Right forelimb (tissue), 1 donor: Measurements from ENCODE around the gene USP24.
A peak's percentile ranks its signal among the peaks of the same experiment; 100 is the strongest.
"Not testable (repeated sequence)": the region's sequence is repeated elsewhere in the genome, so short reads cannot be mapped to it uniquely, and the experiment has no call there.

Source experiments
- DNase-seq: peaks from one replicate; pipeline ENCODE4 v3.0.0-alpha.2; 2018

The USP24 gene

DNA sequence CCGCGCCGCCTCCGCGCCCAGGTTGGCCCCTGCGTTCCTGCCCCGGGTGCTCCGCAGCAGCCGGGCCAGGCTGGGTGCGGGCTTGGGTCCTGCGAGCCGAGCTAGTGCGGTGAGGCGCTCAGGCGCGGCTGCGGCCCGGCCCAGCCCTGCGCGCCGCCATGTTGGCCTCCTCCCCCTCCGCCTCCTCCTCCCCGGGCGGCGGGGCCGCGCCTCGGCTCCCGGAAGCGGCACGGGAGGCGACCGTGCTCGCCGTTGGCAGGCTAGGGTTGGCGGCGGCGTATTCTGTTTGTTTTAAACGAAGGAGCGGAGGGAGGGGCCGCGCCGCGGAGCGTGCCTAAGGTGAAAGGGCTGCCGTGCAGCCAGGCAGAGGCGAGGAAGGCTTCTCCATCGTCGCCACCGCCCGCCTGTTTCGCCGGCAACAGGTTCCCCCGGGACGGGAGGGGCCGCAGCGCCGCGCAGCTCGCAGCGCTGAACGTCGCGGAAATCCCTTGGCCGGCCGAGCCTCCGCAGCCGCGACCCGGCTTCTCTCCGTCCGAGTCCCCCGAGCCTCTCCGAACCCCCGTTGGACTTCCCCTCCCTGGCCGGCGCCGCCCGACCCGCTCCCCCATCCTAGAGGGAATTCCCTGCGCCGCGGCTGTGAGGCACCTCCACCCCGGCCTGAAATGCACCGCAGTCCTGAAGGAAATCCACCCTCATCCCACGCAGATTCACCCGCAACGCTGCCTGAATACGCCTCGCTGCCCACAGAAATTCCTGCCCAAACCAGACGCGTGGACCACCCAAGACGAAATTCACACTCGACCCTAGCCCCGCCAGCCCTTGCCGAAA, at the start of gene USP24:
USP24 (minus strand) TSS at position 171 of the 828 bp plus-strand sequence. CDS start 251 bp downstream, outside the sequence.
- peak; percentile 86 for DNase-seq

DNA sequence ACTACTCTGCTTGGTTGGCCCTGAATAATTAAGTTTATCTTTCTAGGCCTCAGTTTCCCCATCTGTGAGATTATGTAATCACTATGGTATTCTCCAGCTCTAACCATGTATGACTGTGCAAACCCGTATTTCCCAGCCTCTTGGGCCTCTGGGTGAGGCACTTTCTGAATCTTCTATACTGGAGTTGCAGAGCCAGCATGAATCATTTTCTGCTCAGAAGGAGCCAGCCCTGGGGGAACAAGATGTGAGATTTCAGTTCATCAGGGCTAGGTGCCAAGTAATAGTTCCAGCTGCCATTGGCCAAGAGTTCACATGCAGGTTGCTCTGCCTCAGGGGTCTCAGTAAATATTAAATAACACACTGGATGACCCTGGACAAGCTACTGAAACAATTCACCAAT, 47.7 kb upstream of the USP24 start:
- no peak for DNase-seq

- no peak for DNase-seq
These were observed 44.9 kb upstream of the USP24 start for GRCh38 chr1:55259911-55260609.

DNA sequence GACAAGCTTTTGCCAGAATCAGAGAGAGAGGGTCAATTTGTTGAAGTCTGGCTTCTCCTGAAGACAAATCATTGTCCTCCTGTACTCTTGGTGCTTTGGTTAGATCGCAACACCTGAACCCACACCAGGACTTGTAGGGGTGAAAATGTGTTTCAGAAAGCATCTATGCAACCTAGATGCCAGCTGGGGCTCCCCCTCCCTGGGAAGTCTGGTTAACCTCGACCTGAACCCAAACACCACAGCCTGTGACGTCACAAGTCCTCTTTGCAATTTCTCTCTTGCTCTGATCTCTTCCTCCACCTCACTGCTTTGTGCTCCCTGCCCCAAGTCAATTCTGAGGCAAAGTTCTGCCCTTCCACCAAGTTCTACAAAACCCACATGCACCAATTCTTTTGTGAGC, 42.8 kb upstream of the USP24 start:
- DNase-seq = no peak

DNA sequence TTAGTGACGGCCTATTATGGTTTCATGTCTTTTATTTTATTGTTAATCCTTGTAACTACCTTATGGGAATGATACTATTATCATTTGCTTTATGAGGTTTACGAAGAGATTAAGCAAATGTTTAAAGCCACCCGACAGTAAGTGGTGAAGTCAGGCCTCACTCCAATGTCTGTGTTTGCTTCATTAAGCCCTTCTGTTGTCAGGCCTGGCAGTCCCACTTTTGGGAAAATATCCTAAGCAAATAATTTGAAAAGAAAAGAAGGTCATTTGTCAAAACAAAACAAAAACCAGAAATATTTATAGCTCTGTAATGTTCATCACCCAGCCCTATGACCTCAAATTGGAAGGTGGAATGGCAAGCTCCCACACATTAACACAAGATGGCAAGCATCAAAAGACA, 40.7 kb upstream of the USP24 start:
- no peak for DNase-seq

- no peak for DNase-seq
These were observed 37.9 kb upstream of the USP24 start for GRCh38 chr1:55252942-55253589.

DNA sequence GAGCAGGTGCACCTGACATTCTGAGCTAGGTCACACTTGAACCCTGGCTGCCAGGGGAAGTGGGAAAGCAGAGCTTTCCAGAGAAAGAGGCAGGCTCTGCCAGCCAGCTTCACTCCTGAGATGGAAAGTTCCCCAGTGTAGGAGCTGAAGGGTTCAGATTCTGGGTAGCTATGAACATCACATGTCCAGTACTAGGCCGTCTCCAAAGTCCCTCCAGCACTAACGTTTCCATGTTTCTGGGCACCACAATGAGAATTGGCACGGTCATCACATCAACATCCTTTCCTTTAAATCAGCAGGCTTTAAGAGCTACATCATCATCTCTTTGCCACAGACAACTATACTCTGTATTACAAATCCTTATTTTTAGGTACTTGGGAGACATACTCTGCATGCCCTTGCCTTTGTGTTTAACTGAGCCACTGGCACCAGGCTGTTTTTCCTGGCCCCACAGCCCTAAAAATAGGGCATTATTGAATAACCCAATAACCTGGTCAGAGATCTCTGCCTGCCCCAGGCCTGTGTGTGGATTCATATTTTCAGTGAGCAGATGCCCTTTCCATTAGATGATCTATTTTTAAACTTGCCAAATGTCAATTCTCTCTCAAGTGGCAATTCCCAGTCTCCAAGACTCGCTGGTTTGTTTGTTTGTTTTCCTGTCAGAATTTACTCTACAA, 35.4 kb upstream of the USP24 start:
- no peak for DNase-seq

DNA sequence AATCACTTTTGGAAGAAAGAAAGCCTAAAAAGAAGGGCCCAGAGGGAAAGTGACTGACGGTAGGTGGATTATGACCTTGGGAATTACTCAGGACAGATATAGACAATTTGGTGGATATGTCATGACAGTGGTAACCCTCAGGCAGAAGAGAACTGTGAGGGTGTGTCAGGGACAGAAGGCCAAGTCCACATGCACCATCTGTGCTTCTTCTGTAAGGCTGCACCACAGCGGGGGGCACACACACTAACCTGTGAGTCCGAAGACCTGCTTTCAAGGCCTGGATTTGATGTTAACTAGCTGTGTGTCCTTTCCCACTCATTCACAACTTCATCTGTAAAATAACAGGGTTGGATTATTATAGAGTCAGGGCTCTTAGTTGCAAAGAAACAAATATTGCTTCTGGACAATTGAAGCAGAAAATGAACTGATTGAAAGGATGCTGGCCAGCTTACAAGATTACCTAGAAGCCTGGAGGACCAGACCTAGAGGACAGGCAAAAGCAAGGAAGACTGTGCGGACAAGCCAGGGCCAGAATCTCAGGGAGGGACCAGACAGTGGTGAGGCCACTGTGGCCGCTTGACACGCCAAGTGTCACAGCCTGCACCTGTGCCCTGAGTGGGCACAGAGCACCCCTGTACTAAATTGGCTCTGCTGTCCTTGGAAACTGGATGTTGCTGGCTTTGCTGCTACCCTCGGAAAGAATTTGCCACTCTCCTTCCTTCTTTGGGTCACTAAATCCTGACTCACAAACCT, 34.7 kb upstream of the USP24 start:
- no peak for DNase-seq

DNA sequence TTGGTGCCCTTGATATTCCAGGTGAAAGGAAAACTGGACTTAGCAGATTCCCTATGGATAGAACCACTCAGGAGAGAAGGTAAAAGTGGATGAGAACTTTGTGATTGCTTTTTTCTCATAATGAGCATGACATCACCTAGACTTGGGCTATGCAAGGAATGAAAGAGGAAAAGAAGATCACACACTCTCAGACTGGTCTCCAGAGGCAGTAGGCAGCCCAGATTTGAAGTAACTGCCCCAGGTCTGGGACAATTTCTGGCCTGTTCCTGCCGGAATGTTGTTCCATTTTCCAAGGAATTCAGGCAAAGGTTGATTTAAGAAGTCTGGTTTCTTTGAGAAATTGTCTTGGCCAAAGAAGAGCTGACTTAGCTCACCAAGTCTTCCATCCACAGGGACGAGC, 31.7 kb upstream of the USP24 start:
- no peak for DNase-seq

GRCh38 chr1:55246331-55246730, 31.2 kb upstream of the USP24 start:
- no peak for DNase-seq

- DNase-seq = no peak
These were observed 30.6 kb upstream of the USP24 start for GRCh38 chr1:55245781-55246180.

DNA sequence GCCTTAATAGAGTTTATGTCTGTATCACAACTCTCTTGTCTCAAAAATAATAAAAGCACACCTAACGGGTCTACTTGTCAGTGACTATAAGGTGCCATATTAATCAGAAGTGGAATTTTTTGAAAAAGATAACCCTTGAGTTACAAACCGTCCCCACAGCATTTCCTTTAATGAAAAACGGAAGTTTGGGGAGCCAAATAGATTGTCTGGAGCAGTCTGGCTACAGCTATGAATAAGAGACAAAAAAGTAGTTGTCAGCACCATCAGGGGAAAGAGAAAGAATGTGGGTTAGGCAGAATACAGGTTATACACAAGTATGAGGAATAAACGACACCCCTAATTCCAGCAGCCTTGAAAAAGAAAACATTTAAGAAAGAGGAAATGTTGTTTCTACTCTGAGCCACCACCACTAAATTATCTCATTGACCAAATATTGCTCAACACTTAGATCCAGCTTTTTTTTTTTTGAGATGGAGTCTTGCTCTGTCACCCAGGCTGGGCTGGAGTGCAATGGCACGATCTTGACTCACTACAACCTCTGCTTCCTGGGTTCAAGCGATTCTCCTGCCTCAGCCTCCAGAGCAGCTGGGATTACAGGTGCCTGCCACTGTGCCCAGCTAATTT, 29.4 kb upstream of the USP24 start:
- no peak for DNase-seq

DNA sequence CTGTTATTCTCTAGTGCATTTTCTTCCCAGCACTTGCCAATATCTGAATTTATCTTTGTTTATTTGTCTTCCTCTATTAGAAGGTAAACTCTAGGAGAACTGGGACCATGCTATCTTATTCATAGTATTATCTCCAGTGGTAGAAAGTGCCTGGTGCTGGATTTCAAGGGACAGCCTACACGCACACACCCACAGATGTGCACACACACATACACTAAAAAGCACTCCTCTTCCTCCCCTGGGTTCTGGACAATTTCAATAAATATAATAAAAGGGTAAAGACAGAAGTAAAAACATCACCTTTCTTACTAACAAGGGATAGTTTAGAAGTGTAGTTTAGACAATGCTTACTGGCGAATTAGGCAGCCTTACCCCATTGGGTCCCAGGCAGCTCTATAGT, 28.5 kb upstream of the USP24 start:
- DNase-seq = no peak

- no peak for DNase-seq
These were observed 24.4 kb upstream of the USP24 start for GRCh38 chr1:55239548-55239947.

GRCh38 chr1:55235722-55236121, 20.6 kb upstream of the USP24 start:
- DNase-seq = no peak

- no peak for DNase-seq
These were observed 18.9 kb upstream of the USP24 start for GRCh38 chr1:55234016-55234415.

- DNase-seq = no peak
These were observed 18.1 kb upstream of the USP24 start for GRCh38 chr1:55233145-55233777.

DNA sequence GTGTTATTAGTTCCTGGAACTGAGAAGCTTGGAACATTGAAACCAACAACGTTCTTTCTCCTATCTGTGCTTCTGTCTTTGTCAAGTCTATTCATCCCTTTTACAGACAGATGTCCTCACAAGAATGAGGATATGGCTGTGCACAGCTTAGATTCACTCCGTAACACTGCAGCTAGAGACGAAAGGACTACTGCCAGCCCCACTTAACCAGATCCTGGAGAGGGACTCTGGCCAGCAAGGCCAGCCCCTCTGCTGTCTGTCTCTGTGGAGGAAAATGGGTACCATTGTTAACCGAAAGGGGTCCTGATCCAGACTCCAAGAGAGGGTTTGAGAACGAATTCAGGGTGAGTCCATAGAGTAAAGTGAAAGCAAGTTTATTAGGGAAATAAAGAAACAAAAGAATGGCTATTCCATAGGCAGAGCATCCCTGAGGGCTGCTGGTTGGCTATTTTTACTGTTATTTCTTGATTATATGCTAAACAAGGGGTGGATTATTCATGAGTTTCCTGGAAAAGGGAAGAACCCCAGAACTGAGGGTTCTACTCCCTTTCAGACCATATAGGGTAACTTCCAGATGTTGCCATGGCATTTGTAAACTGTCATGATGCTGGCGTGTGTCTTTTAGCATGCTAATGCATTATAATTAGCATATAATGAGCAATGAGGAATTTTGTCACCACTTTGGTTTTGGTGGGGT, 17.4 kb upstream of the USP24 start:
- DNase-seq = no peak

DNA sequence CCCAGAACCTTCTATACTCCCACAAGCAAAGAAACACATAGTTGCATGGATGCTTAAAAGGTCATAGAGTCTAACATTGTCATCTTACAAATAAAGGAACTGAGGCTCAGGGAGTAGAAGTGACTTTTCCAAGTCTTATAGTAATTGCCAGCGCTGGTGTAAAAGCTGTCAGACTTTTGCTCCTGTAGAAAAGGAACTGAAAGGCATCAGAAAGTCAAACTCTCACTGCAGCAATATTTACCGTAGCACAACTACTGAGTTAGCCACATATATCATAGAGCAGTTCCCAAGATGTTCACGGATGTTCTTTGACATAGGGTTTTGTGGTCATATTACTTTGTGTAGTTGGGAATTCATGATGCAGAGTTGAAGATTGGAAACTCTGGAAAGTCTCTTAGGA, 16.6 kb upstream of the USP24 start:
- DNase-seq = no peak

DNA sequence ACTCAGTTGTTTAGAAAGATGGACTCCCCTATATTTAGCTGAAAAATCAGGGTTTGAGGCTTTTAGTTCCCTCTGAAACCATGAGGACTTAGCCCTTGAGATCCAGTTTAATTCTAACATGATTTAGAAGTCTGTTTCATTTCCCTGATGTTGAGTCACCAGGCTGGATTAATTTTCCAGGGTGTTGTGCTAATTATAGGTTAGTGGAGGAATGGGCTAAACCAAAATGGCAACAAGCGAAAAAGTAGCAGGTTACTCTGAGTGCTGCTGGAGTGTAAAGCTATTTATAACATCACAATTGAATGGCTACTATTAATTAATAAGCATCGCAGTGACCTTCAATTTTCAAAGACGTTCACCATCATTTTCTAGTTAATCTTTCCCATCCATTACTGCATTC, 15.5 kb upstream of the USP24 start:
- DNase-seq = no peak

- DNase-seq = not testable (repeated sequence)
These were observed 14.6 kb upstream of the USP24 start for GRCh38 chr1:55229726-55230125.
